ENCODE results near the gene SPIRE2.
"Not testable (repeated sequence)": the region's sequence is repeated elsewhere in the genome, so short reads cannot be mapped to it uniquely, and the experiment has no call there.

SPIRE2 gene

DNA sequence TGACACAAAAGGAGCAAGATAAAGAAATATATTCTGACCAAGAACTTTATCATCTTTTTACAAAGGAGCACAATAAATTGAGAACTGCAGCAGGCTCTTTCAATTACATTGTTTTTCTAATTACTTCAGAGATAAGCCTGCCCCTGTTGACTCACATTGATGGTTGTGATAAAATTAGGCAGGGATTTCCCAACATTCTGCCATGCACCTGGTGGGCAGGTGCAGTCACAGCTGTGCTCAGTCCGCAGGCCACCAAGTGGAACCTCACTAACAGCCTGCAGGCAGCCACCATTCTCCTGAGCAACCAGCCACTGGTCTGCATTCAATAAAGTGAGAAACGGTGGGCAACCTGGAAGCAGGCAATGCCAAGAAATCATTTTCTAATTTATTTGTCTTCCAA, 17.0 kb upstream of the SPIRE2 start:
- no peak for ATAC-seq
- DNase-seq, result no peak

DNA sequence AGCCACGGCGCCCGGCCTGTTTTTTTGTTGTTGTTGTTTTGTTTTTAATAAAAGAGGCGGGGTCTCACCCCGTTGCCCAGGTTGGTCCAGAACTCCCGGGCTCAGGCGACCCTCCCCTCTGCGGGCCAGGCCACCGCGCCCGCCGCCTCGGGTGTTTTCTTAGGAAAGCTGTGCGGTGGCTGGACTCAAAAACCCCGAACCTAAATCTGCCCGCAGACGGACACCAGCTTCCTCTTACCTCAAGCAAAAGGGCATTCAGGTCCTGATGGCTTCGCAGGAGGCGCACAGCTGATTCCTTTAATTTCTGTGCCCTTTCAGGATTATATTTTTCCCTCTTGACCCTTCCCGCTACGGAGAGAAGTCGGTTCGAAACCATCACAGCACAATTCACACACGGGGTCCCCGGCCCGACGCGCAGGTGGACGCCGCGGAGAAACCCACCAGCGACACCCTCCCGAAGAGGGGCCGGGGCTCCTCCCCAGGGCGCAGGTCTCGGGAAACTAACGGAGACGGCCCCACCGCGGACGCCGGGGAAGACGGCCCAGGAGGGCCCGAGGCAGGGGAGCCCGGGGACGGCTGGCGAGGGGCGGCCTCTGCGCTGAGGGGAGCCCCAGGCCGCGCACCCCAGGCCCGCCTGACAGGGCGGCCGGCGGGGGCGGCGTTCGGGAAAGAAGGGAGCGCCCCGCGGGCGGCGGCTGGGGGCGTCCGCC, 12.5 kb upstream of the SPIRE2 start:
- DNase-seq, result peak; percentile 33
- peak; percentile 16 for ATAC-seq

DNA sequence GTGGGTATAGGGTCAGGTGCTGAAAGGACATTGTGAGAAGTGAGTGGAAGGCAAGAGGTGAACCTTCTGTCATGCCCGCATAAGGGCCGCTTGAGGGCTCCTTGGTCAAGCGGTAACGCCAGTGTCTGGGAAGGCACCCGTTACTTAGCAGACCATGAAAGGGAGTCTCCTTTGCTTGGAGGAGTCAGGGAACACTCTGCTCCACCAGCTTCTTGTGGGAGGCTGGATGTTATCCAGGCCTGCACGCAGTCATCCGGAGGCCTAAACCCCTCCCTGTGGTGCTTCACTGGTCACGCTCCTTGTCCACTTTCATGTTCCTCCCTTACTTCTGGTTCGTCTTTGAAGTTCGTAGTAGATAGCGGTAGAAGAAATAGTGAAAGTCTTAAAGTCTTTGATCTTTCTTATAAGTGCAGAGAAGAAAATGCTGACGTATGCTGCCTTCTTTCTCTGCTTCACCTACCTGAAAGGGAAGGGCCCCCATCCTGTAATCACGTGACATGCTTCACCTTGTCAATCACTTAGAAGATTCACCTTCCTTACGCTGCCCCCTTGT, 9.3 kb upstream of the SPIRE2 start:
- ATAC-seq, DNase-seq: not testable (repeated sequence)

DNA sequence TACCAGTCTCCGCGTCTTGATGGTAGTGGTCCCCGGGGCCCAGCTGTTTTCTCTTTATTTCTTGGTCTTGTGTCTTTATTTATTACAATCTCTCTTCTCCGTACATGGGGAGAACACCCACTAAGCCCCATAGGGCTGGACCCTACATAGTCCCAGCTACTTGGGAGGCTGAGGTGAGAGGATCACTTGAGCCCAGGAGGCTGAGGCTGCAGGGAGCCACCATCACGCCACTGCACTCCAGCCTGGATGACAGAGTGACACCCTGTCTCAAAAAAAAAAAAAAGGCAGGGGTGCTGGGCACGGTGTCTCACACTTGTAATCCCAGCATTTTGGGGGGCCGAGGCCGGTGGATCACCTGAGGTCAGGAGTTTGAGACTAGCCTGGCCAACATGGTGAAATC, 8.8 kb upstream of the SPIRE2 start:
- ATAC-seq, DNase-seq: not testable (repeated sequence)

DNA sequence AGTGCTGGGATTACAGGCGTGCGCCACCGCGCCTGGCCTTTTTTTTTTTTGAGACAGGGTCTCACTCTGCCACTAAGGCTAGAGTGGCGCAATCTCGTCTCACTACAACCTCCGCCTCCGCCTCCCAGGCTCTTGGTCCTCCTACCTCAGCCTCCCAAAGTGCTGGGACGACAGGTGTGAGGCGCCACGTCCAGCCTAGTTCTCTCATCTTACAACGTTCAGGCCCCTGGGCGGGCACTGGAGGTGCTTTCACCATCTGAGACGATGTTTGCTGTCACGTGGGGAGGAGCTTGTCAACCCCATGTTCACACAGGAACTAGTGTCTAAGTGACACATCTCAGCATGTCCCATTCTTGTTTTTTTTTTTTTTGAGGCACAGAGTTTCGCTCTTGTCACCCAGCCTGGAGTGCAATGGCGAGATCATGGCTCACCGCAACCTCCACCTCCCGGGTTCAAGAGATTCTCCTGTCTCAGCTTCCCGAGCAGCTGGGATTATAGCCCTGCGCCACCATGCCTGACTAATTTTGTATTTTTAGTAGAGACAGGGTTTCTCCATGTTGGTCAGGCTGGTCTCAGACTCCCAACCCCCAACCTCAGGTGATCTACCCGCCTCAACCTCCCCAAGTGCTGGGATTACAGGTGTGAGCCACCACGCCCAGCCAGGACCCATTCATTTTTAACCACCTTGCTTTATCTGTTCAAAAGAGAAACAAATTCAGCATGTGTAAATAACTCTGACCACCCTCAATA, 6.7 kb upstream of the SPIRE2 start:
- no peak for ATAC-seq
- DNase-seq, result no peak

DNA sequence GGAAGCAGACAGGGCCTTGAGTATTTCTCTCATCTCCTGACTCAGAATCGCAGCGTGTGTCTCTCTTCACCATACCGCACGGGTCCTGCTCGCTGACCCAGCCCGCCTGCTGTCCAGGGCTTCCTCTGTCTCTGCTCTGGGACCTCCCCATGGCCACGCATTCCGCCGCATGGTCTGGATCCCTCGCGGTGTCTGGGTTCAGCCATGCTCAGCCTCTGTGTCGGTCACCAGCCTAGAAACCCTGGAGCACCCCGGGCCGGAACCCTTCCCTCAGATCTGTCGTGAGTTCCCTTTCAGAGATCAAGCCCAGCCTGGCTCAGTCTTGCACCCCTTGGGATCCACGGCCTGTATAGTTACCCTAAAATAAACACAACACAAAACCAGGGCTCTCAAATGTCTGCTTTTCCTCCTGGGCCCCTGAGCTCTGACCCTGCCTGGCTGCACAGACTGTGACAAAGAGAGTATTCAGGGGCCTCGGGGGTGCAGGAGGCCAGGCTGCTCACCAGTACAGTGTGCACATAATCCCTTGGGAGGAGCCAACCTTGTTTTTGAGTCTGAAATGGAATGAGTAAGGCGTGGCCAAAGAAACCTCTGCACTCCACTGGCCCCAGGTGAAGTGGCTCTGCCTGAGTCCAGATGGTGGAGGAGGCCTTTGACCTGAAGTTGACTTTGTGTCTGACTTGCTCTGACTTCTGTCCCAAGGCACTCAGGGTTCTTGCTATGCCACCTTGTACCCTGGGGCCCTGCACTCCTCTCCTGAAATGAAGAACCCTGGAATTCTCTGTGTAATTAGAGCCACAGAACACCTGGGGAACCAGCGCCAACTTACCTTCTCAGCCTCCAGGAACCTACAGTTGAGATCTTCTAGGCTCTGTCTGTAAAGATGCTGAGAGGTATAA, 5.8 kb upstream of the SPIRE2 start:
- ATAC-seq (no peak), DNase-seq (no peak)

DNA sequence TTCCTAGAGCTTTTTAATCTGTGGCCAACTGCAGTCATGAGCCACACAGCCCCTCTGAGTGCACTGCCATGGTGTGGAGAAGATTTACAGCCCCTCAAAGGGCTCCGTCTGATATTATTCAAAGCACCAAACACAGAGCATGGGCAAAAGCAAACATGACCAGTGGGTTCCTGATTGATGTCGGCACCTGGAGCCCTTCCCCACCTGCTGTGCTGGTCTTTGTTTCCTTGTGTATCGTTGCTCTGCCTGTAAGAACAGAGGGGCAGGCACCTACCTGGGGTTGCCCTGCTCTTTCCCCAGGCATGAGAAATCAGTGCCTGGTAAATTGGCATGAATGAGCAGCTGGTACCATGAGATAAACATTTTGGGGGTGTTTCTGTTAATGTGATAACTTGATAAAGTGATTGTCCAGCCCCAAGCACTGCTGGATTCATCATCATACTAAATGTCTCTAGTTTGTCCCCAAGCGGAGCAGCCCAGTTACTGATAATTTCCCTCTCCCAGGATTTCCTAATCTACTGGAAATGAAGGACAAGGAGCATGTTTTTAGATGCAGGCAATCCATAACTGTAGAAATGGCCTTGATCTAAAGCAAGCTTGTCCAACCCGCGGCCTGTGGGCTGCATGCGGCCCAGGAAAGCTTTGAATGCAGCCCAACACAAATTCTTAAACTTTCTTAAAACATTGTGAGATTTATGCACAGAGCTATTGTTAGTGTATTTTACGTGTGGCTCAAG, 5.0 kb upstream of the SPIRE2 start:
- no peak for DNase-seq
- no peak for ATAC-seq

DNA sequence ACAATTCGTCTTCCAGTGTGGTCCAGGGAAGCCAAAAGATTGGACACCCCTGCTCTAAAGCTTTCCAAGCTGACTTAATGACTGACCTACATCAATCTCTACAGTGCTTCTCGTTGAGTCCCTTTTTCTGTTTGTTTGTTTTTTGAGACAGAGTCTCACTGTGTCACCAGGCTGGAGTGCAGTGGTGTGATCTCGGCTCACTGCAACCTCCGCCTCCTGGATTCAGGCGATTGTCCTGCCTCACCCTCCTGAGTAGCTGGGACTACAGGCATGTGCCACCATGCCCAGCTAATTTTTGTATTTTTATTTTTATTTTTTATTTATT, 4.5 kb upstream of the SPIRE2 start:
- ATAC-seq, DNase-seq: not testable (repeated sequence)

DNA sequence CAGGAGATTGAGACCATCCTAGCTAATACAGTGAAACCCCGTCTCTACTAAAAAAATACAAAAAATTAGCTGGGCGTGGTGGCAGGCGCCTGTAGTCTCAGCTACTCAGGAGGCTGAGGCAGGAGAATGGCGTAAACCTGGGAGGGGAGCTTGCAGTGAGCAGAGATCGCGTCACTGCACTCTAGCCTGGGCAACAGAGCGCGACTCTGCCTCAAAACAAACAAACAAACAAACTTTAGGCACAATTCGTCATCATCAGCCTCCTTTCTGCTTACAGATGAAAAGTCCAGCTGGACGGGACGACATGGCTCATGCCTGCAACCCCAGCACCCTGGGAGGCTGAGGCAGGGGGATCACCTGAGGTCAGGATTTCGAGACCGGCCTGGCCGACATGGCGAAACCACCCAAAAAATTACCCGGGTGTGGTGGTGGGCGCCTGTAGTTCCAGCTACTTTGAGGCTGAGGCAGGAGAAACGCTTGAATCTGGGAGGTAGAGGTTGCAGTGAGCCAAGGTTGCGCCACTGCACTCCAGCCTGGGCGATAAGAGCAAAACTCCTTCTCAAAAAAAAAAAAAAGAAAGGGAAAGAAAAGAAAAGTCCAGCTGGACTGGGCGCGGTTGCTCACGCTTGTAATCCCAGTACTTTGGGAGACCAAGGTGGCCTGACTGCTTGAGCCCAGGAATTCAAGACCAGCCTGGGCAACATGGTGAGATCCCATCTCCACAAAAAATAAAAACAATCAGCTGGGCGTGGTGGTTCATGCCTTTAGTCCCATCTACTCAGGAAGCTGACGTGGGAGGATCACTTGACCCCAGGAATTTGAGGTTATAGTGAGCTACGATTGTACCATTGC, 1.5 kb upstream of the SPIRE2 start:
- DNase-seq (no peak), ATAC-seq (no peak)

DNA sequence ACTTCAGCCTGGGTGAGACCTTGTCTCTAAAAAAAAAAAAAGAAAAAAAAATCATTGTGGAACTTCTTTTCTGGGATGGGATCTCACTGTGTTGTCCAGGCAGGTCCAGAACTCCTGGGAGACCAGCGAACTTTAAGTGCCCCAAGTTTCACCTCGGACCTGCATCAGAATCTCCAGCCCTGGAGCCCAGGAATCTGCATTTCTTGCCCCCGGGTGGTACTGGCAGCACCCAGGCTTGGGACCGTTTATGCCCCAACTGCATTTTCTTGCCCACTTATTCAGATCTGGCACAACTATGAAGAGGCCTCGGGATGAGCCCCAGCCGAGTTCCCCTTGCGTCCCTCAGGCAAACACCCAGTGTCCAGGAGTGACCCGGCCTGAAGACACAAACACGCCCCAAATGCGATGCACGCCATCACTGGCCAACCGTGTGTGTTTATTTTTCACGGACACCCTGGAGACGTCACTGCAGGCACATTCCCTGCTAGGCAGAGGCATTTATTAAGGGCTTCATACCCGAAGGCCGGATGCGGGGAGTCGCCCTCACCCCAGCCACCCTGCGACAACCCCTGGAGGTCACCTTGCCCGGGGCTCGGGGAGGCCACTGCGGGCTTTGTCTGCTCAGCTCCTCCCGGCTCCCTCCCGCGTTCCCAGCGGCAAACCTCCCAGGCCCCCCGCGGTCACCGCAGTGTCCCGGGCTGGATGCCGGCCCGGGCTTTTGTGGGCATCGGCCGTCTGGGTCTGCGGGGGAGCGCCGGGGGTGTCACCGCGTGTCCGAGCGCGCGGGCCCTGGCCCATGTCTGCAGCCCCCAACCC, 684 bp upstream of the SPIRE2 start:
- no peak for ATAC-seq
- no peak for DNase-seq

DNA sequence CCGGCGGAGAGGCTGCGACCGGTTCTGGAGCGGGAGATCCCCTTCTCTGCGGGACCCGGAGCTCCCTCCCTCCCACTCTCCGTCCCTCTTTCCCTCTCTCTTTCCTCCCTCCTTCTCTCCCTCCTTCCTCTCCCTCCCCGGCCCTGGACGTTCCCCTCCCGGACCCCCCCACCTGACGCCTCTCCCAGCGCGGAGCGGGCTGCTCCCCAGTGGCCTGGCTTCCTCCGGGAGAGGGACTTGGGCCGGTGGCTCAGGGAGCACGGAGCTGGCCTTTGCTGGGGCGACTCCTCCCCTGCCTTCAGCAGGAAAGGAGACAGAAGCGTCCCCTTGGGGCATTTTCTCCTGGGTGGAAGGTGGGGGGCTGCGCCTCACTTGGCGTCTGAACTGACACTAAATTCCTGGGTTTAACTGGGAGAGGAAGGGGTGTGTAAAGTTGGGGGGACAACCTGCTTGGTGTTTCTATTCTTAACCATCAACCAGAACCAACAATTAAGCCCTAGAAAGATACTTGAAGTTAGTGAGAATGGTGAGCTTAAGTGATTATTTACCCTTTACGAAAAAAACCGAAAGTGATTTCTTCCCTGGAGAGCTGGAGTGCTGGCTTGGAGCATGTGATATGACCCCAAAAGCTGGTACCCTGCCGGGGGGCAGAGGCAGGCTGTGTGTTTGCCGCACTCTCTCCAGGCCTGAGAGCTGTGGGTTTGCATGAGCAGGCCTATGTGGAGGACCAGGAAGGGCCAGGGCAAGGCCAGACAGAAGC, 775 bp downstream of the SPIRE2 start:
- ATAC-seq, result no peak
- DNase-seq, result no peak

DNA sequence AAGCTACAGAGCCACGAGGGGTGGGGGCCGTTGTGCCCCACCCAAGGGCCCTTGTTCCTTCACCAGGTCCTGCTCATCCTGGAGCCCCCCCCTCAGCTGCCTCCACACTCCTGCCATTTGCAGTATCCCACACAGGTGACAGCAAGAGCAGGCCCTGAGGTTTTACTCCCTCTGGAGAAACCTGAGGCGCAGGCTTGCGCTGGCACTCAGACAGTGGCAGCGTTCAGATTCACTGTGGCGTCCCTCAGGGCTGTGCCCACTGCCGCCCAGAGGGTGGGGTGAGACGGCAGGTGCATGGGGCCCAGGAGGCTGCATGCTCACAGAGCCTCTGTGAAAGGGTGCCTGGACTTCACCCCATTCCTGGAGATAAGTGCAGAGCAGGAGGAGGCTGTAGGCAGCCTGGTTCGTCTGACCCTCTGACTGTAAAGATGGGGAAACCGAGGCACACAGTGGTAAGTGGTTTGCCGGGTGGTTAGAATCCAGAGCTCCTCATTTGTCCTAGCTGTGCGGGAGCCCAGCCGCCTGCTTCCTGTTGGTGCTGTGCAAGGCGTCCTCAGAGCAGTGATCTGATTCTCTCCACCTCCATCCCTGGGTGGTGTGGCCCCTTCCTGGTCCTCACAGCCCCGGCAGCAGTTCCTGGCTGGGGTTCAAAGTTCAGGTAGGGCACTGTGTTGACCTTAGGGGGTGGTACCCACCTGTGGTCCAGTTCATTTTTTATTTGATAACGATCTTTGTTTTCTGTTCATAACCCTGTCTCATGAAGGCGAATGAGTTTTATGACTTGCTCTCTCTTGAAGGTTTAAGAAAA, 1.6 kb downstream of the SPIRE2 start:
- no peak for DNase-seq
- no peak for ATAC-seq

DNA sequence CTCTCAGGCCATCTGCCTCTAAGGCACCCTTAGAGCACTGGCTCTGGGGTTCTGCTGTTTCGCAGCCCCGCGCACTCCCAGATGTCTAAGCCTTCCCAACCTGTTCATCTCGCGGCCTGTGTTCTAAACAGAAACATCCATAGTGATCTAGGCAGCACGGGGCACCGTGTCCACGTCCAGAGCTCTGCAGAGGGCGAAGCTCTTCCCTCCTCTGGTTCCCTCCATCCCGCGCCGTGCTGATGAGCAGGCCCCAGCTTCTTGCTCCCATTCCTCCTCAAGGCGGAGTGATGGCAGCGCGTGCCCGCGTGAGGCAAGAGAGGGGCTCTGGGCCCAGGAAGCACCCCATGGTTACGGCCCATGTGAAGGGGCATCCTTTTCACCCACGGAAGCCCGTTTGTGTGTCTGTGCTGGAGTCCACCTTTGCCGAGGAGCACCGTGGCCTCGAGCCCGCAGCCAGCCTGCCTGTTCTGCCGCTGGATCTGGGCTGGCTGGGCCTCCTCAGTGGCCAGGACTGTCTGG, 3.6 kb downstream of the SPIRE2 start:
- no peak for DNase-seq
- no peak for ATAC-seq

DNA sequence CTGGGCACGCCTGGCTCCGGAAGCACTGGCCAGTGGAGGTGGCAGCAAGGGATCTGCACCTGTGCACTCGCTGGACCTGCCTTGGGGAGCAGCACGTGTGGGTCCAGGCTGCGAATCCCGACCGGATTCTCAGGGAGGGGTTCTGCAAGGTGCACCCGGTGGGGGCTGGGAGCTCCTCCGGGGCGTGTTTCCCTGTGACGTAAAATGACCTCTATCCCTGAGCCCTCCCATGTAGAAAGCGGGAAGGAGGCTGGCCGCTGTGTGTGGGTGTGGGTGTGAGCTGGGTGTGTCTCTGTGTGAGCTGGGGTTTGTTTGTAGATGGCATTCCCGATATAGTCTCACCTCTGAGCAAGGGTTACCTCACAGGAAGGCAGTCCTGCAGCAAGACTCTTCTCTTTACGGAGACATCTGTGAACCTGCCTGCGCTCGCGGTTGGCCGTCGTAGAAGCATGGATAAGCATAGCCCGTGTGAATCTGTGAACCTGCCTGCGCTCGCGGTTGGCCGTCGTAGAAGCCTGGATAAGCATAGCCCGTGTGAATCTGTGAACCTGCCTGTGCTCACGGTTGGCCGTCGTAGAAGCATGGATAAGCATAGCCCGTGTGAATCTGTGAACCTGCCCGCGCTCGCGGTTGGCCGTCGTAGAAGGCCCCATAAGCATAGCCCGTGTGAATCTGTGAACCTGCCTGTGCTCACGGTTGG, 5.5 kb downstream of the SPIRE2 start:
- not testable (repeated sequence) for DNase-seq, ATAC-seq

DNA sequence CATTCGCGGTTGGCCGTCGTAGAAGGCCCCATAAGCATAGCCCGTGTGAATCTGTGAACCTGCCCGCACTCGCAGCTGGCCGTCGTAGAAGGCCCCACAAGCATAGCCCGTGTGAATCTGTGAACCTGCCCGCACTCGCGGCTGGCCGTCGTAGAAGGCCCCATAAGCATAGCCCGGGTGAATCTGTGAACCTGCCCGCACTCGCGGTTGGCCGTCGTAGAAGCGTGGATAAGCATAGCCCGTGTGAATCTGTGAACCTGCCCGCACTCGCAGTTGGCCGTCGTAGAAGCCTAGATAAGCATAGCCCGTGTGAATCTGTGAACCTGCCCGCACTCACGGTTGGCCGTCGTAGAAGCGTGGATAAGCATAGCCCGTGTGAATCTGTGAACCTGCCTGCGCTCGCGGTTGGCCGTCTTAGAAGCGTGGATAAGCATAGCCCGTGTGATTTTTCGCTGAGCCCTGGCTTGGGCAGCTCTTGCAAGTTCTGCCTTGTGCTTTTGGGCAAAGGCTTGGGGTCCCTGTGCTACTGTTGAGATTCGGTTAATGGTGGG, 6.6 kb downstream of the SPIRE2 start:
- DNase-seq, ATAC-seq: not testable (repeated sequence)

DNA sequence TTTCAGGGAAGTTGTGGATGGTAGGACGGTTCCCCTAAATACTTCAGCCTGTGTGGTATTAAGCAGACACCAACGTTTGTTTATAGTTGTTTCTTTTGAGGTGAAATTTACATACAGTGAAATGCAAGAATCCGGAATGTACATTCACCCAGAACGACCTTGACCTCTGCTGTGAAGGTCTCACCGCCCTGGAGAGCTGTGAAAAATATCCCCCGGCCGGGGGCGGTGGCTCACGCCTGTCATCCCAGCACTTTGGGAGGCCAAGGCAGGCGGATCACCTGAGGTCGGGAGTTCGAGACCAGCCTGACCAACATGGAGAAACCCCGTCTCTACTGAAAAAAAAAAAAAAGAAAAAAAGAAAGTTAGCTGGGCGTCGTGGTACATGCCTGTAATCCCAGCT, 8.2 kb downstream of the SPIRE2 start:
- not testable (repeated sequence) for DNase-seq, ATAC-seq

DNA sequence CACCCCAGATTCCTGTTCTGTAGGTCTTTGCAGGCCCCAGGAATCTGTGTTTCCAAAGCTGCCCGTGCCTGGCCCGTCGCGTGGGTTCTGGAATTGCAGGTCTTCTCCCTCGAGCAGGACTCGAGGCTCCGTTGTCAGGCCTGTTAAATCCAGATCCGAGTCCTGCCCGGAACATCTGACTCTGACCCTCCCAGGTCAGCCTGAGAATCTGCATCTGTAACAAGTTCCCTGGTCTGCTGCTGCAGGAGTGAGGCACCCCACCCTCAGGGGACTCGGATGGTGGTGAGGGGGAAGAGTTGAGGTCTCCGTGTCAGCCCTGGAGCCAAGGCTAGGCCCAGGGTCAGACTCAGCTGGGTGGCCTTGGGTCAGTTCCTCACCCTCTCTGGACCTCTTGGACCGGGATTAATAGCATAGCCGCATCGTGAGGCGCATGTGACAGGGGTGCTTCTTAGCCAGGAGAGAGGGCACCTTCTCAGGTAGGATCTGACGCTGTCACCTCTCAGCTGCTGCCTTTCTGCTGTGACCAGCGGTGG, 8.8 kb downstream of the SPIRE2 start:
- no peak for ATAC-seq
- no peak for DNase-seq

Data from stimulated activated naive CD8-positive, alpha-beta T cell treated with anti-CD3 and anti-CD28 coated beads, Interleukin-15, Interleukin-2, amounts not matched to agents 100 U/mL and 50 U/mL, for 24 hours (primary cell).